ENCODE measurements around the gene HHIPL1.

The HHIPL1 gene

GRCh38 chr14:99667045-99667444, 22.1 kb downstream of the HHIPL1 start:
- no peak overlapping the region for H3K9ac ChIP-seq (ENCODE audit: low read depth in 1 of 2, low read length in 2 of 2)
- no peak overlapping the region for H3K27ac ChIP-seq (ENCODE audit: low read depth in 2 of 2, low read length in 2 of 2)
- no peaks in the 10 kb centered on the region for H3K27me3 ChIP-seq (ENCODE audit: control insufficient read depth in 2 of 2, insufficient read depth in 2 of 2, low read length in 2 of 2)
- H3K4me3 ChIP-seq (ENCODE audit: low read length in 2 of 2) = no peak overlapping the region
- H3K9me3 ChIP-seq (ENCODE audit: control insufficient read depth in 2 of 2, low read length in 2 of 2) = no peaks in the 10 kb centered on the region
- peaks cover 1 to 8% of the 10 kb centered on the region in 2 donors for H3K4me1 ChIP-seq (ENCODE audit: control insufficient read depth in 2 of 2, insufficient read depth in 2 of 2, low read length in 2 of 2)
- H3K36me3 ChIP-seq (ENCODE audit: control insufficient read depth in 2 of 2, insufficient read depth in 2 of 2, low read length in 2 of 2) = no peaks in the 10 kb centered on the region

- Histone ChIP-seq H3K9ac (ENCODE audit: low read depth in 1 of 2, low read length in 2 of 2) (no peak overlapping the region), H3K9me3 (ENCODE audit: control insufficient read depth in 2 of 2, low read length in 2 of 2) (no peaks in the 10 kb centered on the region), H3K4me1 (ENCODE audit: control insufficient read depth in 2 of 2, insufficient read depth in 2 of 2, low read length in 2 of 2) (peaks cover 7 to 15% of the 10 kb centered on the region in 2 donors), H3K4me3 (ENCODE audit: low read length in 2 of 2) (no peak overlapping the region), H3K36me3 (ENCODE audit: control insufficient read depth in 2 of 2, insufficient read depth in 2 of 2, low read length in 2 of 2) (no peaks in the 10 kb centered on the region), H3K27ac (ENCODE audit: low read depth in 2 of 2, low read length in 2 of 2) (no peak overlapping the region), H3K27me3 (ENCODE audit: control insufficient read depth in 2 of 2, insufficient read depth in 2 of 2, low read length in 2 of 2) (no peaks in the 10 kb centered on the region)
These were observed 22.9 kb downstream of the HHIPL1 start for GRCh38 chr14:99667821-99668220.

- Histone ChIP-seq H3K36me3 (ENCODE audit: control insufficient read depth in 2 of 2, insufficient read depth in 2 of 2, low read length in 2 of 2) (no peaks in the 10 kb centered on the region), H3K4me1 (ENCODE audit: control insufficient read depth in 2 of 2, insufficient read depth in 2 of 2, low read length in 2 of 2) (peaks cover 7 to 15% of the 10 kb centered on the region in 2 donors), H3K27ac (ENCODE audit: low read depth in 2 of 2, low read length in 2 of 2) (no peak overlapping the region), H3K27me3 (ENCODE audit: control insufficient read depth in 2 of 2, insufficient read depth in 2 of 2, low read length in 2 of 2) (no peaks in the 10 kb centered on the region), H3K4me3 (ENCODE audit: low read length in 2 of 2) (no peak overlapping the region), H3K9ac (ENCODE audit: low read depth in 1 of 2, low read length in 2 of 2) (no peak overlapping the region), H3K9me3 (ENCODE audit: control insufficient read depth in 2 of 2, low read length in 2 of 2) (no peaks in the 10 kb centered on the region)
These were observed 23.7 kb downstream of the HHIPL1 start for GRCh38 chr14:99668307-99669295.

DNA sequence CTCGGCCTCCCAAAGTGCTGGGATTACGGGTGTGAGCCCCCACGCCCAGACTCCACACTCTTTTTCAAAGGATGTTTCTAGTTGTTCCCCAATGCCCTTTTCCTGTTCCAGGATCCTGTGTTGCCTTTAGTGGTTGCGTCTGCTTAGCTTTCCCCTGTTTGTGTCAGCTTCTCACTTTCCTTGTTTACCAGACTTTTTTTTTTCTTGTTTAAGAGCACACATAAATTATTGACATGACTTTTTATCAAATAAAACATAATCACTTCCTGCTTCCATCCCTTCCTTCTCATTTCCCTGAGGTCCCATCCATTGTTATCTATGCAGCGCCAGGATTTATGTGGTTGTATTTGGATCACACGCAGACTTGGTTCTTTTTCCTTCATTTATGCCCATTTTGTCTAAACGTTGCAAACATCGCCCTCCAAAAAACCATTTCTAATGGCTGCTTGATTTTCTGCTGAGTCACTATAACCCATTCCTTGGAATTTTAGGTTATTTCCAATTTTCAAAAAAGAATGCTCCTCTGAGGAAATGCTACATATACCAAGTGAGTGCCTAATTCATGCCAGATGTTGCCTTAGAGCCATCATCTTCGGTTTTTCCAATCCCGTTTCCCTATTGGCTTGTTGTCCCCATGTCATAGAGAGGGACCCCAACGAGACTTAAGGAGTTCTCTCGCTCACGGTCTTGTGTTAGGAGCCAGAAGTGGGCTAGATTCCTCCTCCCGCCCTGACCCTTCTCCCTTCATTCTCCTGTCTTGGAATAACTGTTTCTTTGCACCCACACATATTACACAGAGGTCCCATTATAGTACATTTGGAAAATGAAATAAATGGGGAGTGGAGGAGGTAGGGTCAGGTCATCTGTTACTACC, 25.7 kb downstream of the HHIPL1 start:
- H3K36me3 ChIP-seq (ENCODE audit: control insufficient read depth in 2 of 2, insufficient read depth in 2 of 2, low read length in 2 of 2) = no peaks in the 10 kb centered on the region
- no peaks in the 10 kb centered on the region for H3K27me3 ChIP-seq (ENCODE audit: control insufficient read depth in 2 of 2, insufficient read depth in 2 of 2, low read length in 2 of 2)
- H3K9ac ChIP-seq (ENCODE audit: low read depth in 1 of 2, low read length in 2 of 2) = no peak overlapping the region
- no peak overlapping the region for H3K27ac ChIP-seq (ENCODE audit: low read depth in 2 of 2, low read length in 2 of 2)
- no peak overlapping the region for H3K4me3 ChIP-seq (ENCODE audit: low read length in 2 of 2)
- H3K4me1 ChIP-seq (ENCODE audit: control insufficient read depth in 2 of 2, insufficient read depth in 2 of 2, low read length in 2 of 2) = peaks cover 7 to 15% of the 10 kb centered on the region in 2 donors
- H3K9me3 ChIP-seq (ENCODE audit: control insufficient read depth in 2 of 2, low read length in 2 of 2) = no peaks in the 10 kb centered on the region

DNA sequence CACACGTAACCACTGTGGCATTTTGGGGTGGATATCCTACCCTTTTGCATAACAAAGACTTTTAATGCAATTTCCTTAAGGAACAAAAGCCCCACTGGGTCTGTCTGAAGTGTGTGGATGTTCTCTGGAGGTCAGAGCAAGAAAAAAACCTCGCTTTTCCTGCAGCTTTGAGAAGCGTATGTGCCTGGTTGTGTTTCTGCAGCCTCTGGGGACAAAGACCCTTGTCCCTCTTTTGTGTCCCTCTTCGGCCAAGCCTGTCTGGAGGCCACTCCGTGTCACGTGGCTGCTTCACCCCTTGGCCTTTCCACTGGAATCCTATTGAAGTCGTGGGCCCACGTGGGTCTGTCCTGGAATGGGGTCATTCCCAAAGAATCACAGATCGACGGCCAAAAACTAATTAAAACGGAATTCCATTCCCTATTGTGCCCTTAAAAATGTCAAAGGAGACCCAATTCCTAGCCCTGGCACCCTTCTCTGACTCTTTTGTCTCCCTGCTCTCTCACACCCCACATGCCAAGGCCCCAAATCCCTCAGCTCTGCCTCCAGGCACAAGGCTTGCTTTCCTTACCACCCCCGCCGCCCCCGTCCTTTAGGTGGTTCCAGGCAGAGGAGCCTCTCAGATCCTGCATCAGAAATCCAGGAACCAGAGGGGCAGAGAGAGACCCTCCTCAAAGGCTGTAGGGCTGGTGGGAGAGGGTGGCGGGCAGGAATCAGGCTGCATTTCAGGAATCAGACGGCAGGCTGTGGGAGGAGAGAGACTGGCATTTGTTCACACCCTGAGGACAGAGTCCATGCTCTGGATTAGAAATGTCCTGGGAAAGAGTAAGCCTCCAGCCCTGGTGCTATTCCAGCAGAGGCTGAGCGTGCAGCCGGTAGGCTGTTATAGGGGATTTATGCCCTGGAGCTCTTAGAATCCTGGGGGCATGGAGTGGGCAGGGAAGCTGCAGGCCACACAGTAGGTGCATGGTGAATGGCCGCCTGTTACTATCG, 26.6 kb downstream of the HHIPL1 start:
- no peaks in the 10 kb centered on the region for H3K36me3 ChIP-seq (ENCODE audit: control insufficient read depth in 2 of 2, insufficient read depth in 2 of 2, low read length in 2 of 2)
- H3K9ac ChIP-seq (ENCODE audit: low read depth in 1 of 2, low read length in 2 of 2) = no peak overlapping the region
- no peaks in the 10 kb centered on the region for H3K9me3 ChIP-seq (ENCODE audit: control insufficient read depth in 2 of 2, low read length in 2 of 2)
- H3K27ac ChIP-seq (ENCODE audit: low read depth in 2 of 2, low read length in 2 of 2) = peak overlapping the region in 1 of 2 donors; percentile 25
- H3K4me3 ChIP-seq (ENCODE audit: low read length in 2 of 2) = peak overlapping the region; percentile 6 to 28
- no peaks in the 10 kb centered on the region for H3K27me3 ChIP-seq (ENCODE audit: control insufficient read depth in 2 of 2, insufficient read depth in 2 of 2, low read length in 2 of 2)
- H3K4me1 ChIP-seq (ENCODE audit: control insufficient read depth in 2 of 2, insufficient read depth in 2 of 2, low read length in 2 of 2) = peaks cover 7 to 15% of the 10 kb centered on the region in 2 donors

- no peak overlapping the region for H3K9ac ChIP-seq (ENCODE audit: low read depth in 1 of 2, low read length in 2 of 2)
- peaks cover 0 to 4% of the 10 kb centered on the region in 2 donors for H3K9me3 ChIP-seq (ENCODE audit: control insufficient read depth in 2 of 2, low read length in 2 of 2)
- H3K27ac ChIP-seq (ENCODE audit: low read depth in 2 of 2, low read length in 2 of 2) = peak overlapping the region in 1 of 2 donors; percentile 25
- peaks cover 7 to 15% of the 10 kb centered on the region in 2 donors for H3K4me1 ChIP-seq (ENCODE audit: control insufficient read depth in 2 of 2, insufficient read depth in 2 of 2, low read length in 2 of 2)
- H3K27me3 ChIP-seq (ENCODE audit: control insufficient read depth in 2 of 2, insufficient read depth in 2 of 2, low read length in 2 of 2) = no peaks in the 10 kb centered on the region
- peak overlapping the region in 1 of 2 donors; percentile 28 for H3K4me3 ChIP-seq (ENCODE audit: low read length in 2 of 2)
- no peaks in the 10 kb centered on the region for H3K36me3 ChIP-seq (ENCODE audit: control insufficient read depth in 2 of 2, insufficient read depth in 2 of 2, low read length in 2 of 2)
These were observed 27.8 kb downstream of the HHIPL1 start for GRCh38 chr14:99672506-99673304.

GRCh38 chr14:99673305-99674063, 28.6 kb downstream of the HHIPL1 start:
- Histone ChIP-seq H3K9me3 (ENCODE audit: control insufficient read depth in 2 of 2, low read length in 2 of 2) (peaks cover 0 to 9% of the 10 kb centered on the region in 2 donors), H3K9ac (ENCODE audit: low read depth in 1 of 2, low read length in 2 of 2) (no peak overlapping the region), H3K36me3 (ENCODE audit: control insufficient read depth in 2 of 2, insufficient read depth in 2 of 2, low read length in 2 of 2) (no peaks in the 10 kb centered on the region), H3K27ac (ENCODE audit: low read depth in 2 of 2, low read length in 2 of 2) (no peak overlapping the region), H3K27me3 (ENCODE audit: control insufficient read depth in 2 of 2, insufficient read depth in 2 of 2, low read length in 2 of 2) (no peaks in the 10 kb centered on the region), H3K4me3 (ENCODE audit: low read length in 2 of 2) (no peak overlapping the region), H3K4me1 (ENCODE audit: control insufficient read depth in 2 of 2, insufficient read depth in 2 of 2, low read length in 2 of 2) (peaks cover 7 to 15% of the 10 kb centered on the region in 2 donors)

DNA sequence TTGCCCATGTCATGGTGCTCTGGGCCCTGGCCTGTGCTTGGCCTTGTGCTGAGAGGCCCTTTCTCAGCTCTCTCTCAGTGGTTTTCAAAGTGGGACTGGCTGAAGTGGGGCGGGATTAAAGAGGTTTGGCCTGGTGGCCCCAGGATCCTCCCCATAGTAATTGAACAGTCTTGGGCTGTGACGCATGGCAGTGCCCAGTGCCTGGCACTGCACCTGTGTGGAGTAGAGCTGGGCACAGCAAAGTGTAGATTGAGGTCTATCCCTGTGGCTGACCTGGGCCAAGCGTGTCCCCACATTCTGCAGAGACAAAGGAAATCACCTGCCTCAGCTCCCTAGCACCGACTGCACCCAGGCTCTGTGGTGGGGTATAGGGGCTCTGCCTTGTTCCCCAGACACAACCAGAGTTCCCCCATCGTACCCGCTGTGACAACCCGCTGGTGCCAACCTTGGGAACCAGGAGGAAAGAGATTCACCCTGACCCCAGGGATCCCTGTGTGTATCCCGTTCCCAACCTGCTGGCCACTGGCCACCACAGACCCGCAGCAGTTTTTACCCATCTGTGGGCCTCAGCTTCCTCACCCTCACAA, 29.2 kb downstream of the HHIPL1 start:
- no peak overlapping the region for H3K27ac ChIP-seq (ENCODE audit: low read depth in 2 of 2, low read length in 2 of 2)
- H3K36me3 ChIP-seq (ENCODE audit: control insufficient read depth in 2 of 2, insufficient read depth in 2 of 2, low read length in 2 of 2) = no peaks in the 10 kb centered on the region
- H3K9ac ChIP-seq (ENCODE audit: low read depth in 1 of 2, low read length in 2 of 2) = no peak overlapping the region
- peaks cover 0 to 9% of the 10 kb centered on the region in 2 donors for H3K9me3 ChIP-seq (ENCODE audit: control insufficient read depth in 2 of 2, low read length in 2 of 2)
- H3K4me1 ChIP-seq (ENCODE audit: control insufficient read depth in 2 of 2, insufficient read depth in 2 of 2, low read length in 2 of 2) = peaks cover 7 to 15% of the 10 kb centered on the region in 2 donors
- no peak overlapping the region for H3K4me3 ChIP-seq (ENCODE audit: low read length in 2 of 2)
- no peaks in the 10 kb centered on the region for H3K27me3 ChIP-seq (ENCODE audit: control insufficient read depth in 2 of 2, insufficient read depth in 2 of 2, low read length in 2 of 2)
